Ovary (tissue), 3 donors: ENCODE measurements around the gene GNAI1.

Source experiments
- POLR2A ChIP-seq: fragments of 450-650 bp; IDR thresholded peaks from one replicate; pipeline ENCODE4 v1.6.1; 2017; ENCODE audit warnings: antibody characterized with exemption, mild to moderate bottlenecking, moderate library complexity
- TF ChIP-seq, protein P1 (sequence below), 3 donors: fragments of 450-650 bp in 2 of 3; fragments of 200-600 bp in 1 of 3; IDR thresholded peaks; one replicate each; pipeline versions ENCODE4 v1.5.1 to v1.8.0; 2016 to 2022; ENCODE audit warnings: antibody characterized with exemption in 3 of 3, mild to moderate bottlenecking in 1 of 3
- donor health status: DM: no; HTN: no; CAD: no.

DNA sequence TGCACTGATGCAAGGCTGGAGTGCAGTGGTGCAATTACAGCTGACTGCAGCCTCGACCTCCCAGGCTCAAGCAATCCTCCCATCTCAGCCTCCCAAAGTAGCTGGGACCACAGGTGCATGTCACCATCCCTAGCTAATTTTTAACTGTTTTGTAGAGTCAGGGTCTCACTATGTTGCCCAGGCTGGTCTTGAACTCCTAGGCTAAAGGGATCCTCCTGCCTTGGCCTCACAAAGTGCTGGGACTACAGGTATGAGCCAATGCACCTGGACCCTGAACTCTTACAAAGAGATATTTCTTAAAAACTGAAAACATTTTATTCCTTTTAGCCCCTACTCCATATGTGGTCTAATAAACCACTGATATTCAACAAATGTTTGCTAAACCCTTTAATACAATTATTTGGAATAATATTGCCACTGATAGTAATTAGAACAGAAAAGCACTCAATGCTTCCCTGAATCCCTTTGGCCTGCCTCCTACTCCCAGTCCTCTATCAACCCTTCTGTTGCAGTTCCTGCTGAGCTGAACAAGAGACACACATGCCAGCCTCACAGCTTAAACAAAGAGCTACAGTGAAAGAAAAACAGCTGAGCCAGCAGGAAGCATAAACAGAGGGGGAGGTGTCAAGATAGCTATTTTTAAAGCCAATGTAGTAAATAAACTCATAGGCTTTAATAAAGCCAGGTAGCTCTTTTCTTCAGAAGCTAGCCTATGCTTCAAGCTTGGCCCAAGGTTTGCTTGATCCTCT lies 7.0 kb upstream of the GNAI1 start:
- TF ChIP-seq, protein P1, sequence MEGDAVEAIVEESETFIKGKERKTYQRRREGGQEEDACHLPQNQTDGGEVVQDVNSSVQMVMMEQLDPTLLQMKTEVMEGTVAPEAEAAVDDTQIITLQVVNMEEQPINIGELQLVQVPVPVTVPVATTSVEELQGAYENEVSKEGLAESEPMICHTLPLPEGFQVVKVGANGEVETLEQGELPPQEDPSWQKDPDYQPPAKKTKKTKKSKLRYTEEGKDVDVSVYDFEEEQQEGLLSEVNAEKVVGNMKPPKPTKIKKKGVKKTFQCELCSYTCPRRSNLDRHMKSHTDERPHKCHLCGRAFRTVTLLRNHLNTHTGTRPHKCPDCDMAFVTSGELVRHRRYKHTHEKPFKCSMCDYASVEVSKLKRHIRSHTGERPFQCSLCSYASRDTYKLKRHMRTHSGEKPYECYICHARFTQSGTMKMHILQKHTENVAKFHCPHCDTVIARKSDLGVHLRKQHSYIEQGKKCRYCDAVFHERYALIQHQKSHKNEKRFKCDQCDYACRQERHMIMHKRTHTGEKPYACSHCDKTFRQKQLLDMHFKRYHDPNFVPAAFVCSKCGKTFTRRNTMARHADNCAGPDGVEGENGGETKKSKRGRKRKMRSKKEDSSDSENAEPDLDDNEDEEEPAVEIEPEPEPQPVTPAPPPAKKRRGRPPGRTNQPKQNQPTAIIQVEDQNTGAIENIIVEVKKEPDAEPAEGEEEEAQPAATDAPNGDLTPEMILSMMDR (IDR thresholded peaks at IDR 0.05) = no peak
- TF ChIP-seq POLR2A = no peak
